Suprapubic skin (tissue), 4 donors: ENCODE results near the gene C3orf85.

Experiments
- CTCF ChIP-seq, 2 donors: fragments of 200-600 bp in 1 of 2; fragments of 450-650 bp in 1 of 2; sonication (generic) in 1 of 2; IDR thresholded peaks; one replicate each; pipeline ENCODE4 v1.5.1; 2016 to 2019; ENCODE audit warnings: antibody characterized with exemption in 2 of 2, mild to moderate bottlenecking in 1 of 2, moderate library complexity in 1 of 2
- EP300 ChIP-seq: sonication (generic); formaldehyde crosslinking; IDR thresholded peaks from one replicate; pipeline ENCODE4 v1.6.1; 2017; ENCODE audit warnings: antibody characterized with exemption
- POLR2A ChIP-seq, 2 donors: fragments of 450-650 bp; IDR thresholded peaks; one replicate each; pipeline ENCODE4 v1.6.1; 2017; ENCODE audit warnings: antibody characterized with exemption in 2 of 2, mild to moderate bottlenecking in 2 of 2, moderate library complexity in 2 of 2
- POLR2AphosphoS5 ChIP-seq, 3 donors: sonication (generic); formaldehyde crosslinking; IDR thresholded peaks; one replicate each; pipeline ENCODE4 v1.6.1; 2017; ENCODE audit warnings: antibody characterized with exemption in 3 of 3

GRCh38 chr3:109118584-109118983 lies 17.9 kb upstream of the C3orf85 start:
- TF ChIP-seq POLR2A (IDR thresholded peaks at IDR 0.05) (no peak), EP300 (no peak), CTCF (IDR thresholded peaks at IDR 0.05) (no peak), POLR2AphosphoS5 (IDR thresholded peaks at IDR 0.05) (no peak)
